IPS DF 6.9 (cell line): ENCODE measurements around the gene ALK.

Source experiments
- DNase-seq: peaks from one replicate; pipeline ENCODE4 v3.0.0-alpha.2; 2013; ENCODE audit warnings: low read depth, low spot score
- H3K27ac ChIP-seq: one replicate; pipeline ENCODE4 v1.5.1; 2013; ENCODE audit warnings: low read length, control low read depth
- H3K27me3 ChIP-seq: 2 replicates; pipeline ENCODE4 v1.6.1; 2013; ENCODE audit warnings: mild to moderate bottlenecking, low read length; ENCODE audit not compliant: control insufficient read depth, insufficient read depth
- H3K36me3 ChIP-seq: 2 replicates; pipeline ENCODE4 v1.6.1; 2013; ENCODE audit warnings: low read length; ENCODE audit not compliant: control insufficient read depth, insufficient read depth
- H3K4me1 ChIP-seq: 2 replicates; pipeline ENCODE4 v1.6.1; 2013; ENCODE audit warnings: low read length; ENCODE audit not compliant: control insufficient read depth, insufficient read depth
- H3K4me3 ChIP-seq: 2 replicates; pipeline ENCODE4 v1.5.1; 2013; ENCODE audit warnings: mild to moderate bottlenecking, low read length
- H3K9me3 ChIP-seq: 2 replicates; pipeline ENCODE4 v1.6.1; 2013; ENCODE audit warnings: low read length, inconsistent platforms; ENCODE audit not compliant: control insufficient read depth, insufficient read depth
- WGBS: extraction: QIAGEN DNeasy Blood & Tissue Kit; methylation state at CpG from one replicate; pipeline ENCODE4 v1.1.7; 2013; ENCODE audit warnings: mixed read lengths, missing lambda C conversion rate; ENCODE audit not compliant: insufficient read length, insufficient coverage; 5-methylcytosine and 5-hydroxymethylcytosine counted together

ALK gene

DNA sequence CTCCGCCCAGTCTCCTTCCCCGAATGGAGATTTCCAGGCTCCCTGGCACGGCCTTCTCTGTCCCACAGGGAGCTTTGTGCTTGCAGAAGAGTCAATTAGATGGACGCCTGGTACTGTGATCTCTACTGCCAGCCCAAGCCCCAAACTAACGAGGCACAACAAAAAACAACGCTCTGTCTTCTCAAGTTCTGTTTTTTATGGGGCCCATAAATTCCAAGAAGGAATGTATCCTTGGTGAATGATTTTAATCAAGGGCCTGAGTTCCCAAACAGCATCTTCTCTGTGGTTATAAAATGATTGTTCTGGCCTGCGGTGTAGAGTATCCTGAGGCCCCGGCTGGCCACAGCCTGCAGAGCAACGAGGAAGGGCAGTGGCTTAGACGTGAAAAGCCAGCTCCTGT is 586.7 kb downstream of the ALK start:
- Histone ChIP-seq H3K27me3 (no peaks in the 10 kb centered on the region), H3K27ac (no peak overlapping the region), H3K4me3 (no peak overlapping the region), H3K9me3 (no peaks in the 10 kb centered on the region), H3K4me1 (no peaks in the 10 kb centered on the region), H3K36me3 (no peaks in the 10 kb centered on the region)
- no CpG with 5 or more reads among the region's 10 CpGs for WGBS
- DNase-seq = no peak

DNA sequence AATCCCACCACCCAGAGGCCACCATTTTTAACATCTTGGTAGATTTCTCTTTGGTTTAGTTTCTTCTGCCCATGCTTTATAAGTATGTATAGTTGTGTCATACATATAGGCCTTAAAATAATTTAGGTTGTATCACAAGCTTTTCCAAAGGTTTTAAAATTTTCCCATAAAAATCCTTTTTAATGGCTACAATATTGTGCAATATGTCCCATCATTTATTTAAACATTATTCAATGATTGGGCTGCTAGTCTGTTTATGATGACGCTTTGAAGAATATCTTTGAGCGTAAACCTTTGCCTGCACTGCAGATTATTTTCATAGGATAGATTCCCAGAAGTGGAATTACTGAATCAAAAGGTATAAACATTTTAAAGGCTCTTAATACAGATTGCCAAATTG is 588.8 kb downstream of the ALK start:
- Histone ChIP-seq H3K9me3 (no peaks in the 10 kb centered on the region), H3K36me3 (no peaks in the 10 kb centered on the region), H3K4me1 (no peaks in the 10 kb centered on the region), H3K4me3 (no peak overlapping the region), H3K27ac (no peak overlapping the region), H3K27me3 (no peaks in the 10 kb centered on the region)
- DNase-seq = no peak
- no CpG with 5 or more reads among the region's 2 CpGs for WGBS

DNA sequence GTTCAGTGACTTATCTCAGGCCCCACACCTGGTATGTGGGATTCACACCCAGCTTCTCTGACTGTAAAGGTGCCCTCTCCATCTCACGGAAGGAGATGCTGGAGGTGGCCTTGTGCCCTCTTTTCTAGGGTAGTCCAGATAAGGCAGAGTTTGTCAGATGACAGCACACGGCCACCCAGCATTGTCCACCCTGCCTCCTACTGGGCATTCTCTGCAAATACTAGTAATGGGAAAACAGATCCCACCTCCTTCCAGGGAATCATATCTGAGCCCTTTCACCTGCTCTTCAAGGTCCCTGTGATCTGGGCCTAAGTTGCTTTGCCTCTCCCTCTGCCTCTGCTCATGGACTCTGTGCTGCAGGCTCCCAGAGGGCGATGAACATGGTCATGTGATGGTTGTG is 591.5 kb downstream of the ALK start:
- no CpG with 5 or more reads among the region's 3 CpGs for WGBS
- Histone ChIP-seq H3K36me3 (no peaks in the 10 kb centered on the region), H3K4me1 (no peaks in the 10 kb centered on the region), H3K4me3 (no peak overlapping the region), H3K9me3 (no peaks in the 10 kb centered on the region), H3K27ac (no peak overlapping the region), H3K27me3 (no peaks in the 10 kb centered on the region)
- DNase-seq = no peak

DNA sequence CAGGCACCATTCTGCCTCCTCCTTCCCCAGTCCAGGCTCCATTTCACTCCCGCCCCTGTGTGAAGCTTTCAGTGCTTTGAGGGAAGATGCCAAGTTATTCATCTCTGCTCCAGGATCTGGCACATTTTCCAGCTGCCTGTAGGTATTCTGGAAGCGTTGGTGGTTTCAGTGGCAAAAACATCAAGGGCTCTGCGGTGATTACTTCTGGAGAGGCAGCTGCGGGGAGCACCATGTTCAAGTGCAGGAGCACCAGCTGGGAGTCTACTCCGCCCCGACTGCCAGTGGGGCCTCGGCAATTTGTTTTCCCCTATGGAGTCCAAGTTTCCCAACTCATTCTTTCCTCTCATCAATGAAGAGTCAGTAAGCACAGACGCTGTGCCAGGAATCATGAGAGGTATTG is 594.5 kb downstream of the ALK start:
- Histone ChIP-seq H3K4me1 (no peaks in the 10 kb centered on the region), H3K27me3 (no peaks in the 10 kb centered on the region), H3K27ac (no peak overlapping the region), H3K4me3 (no peak overlapping the region), H3K36me3 (no peaks in the 10 kb centered on the region), H3K9me3 (no peaks in the 10 kb centered on the region)
- no peak for DNase-seq
- no CpG with 5 or more reads among the region's 8 CpGs for WGBS

DNA sequence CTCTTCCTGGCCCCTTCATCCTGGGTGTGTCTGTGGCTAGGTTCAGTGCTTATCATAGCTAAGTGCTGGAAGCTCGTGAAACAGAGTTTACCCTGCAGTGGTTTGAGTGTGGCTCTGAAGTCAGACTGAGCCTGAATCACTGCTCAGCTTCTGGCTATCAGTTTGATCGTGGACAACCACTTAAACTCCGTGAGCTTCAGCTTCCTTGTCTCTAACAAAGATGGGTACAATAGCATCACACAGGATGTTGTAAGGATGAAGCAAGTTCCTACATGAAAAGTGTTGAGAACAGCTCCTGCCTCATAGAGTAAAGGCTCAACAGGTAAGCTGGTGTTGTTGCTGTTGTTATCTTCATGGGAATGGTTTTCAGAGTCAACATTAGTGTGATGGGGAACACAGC is 595.8 kb downstream of the ALK start:
- WGBS = no CpG with 5 or more reads among the region's 3 CpGs
- no peaks in the 10 kb centered on the region for H3K27me3 ChIP-seq

DNA sequence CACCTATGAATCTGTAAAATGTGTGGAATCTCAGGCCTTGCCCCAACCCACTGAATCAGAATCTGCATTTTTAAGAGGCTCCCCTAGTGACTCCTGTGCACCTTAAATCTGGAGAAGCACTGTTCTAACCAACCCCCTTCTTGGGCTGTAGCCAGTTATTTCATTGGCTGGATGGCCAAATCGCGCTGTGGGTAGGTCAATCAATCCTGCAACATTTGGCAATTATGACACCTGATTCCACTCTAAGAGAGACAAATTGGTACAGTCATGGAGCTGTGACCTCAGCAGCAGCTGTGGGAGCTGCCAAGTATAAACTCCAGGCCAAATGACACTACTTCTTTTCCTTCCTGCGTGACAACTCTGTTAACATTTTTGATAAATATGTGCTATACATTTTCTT is 597.4 kb downstream of the ALK start:
- Histone ChIP-seq H3K36me3 (no peaks in the 10 kb centered on the region), H3K4me1 (no peaks in the 10 kb centered on the region), H3K9me3 (no peaks in the 10 kb centered on the region), H3K4me3 (no peak overlapping the region), H3K27ac (no peak overlapping the region), H3K27me3 (no peaks in the 10 kb centered on the region)
- no CpG with 5 or more reads among the region's 3 CpGs for WGBS
- no peak for DNase-seq

More for the DNA sequence above, 595.8 kb downstream of the ALK start:
- Histone ChIP-seq H3K4me1 (no peaks in the 10 kb centered on the region), H3K27ac (no peak overlapping the region), H3K36me3 (no peaks in the 10 kb centered on the region), H3K9me3 (no peaks in the 10 kb centered on the region), H3K4me3 (no peak overlapping the region)
- no peak for DNase-seq

DNA sequence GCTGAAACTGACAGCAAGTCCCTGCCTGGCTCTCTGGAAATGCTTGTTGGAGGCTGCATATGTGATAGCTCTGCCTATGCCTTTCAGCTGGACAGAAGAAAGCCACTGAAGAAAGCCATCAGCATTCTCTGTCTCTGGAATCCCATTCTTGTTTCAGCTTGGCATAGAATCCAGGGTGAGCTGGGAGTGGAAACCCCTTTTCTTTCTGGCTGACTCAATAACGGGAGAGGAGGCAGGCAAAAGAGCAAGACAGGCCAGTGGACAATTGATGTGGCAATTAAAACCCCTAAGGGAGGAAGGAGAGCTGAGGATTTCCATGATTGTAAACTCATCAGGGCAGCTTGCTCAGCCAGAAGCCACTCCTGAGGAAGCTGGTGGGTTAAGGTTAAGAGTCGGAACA is 598.1 kb downstream of the ALK start:
- Histone ChIP-seq H3K9me3 (no peaks in the 10 kb centered on the region), H3K27ac (no peak overlapping the region), H3K36me3 (no peaks in the 10 kb centered on the region), H3K4me3 (no peak overlapping the region), H3K27me3 (no peaks in the 10 kb centered on the region), H3K4me1 (no peaks in the 10 kb centered on the region)
- no CpG with 5 or more reads among the region's 2 CpGs for WGBS
- DNase-seq = no peak

DNA sequence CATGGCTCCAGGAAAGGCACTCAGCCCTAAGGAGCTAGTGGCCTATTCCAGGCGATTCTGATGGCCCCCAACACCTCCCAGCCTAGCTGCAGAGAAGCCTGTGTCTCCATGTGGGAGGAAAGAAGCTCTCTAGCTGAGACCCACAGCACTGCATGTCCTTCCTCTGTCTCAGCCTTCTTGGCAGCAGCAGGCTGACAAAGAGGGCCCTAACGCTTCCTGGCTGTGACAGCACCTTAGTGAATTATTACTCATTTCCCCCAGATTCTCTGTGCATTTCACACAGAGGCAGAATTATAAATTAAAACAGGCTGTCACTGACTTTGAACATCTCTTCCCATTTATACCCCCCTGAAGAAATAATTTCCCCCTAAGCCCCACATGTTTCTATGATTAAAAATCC is 599.4 kb downstream of the ALK start:
- no peaks in the 10 kb centered on the region for H3K9me3 ChIP-seq
- no peak for DNase-seq
- H3K4me1 ChIP-seq = no peaks in the 10 kb centered on the region
- no CpG with 5 or more reads among the region's 2 CpGs for WGBS
- no peaks in the 10 kb centered on the region for H3K27me3 ChIP-seq
- H3K36me3 ChIP-seq = no peaks in the 10 kb centered on the region
- H3K27ac ChIP-seq = no peak overlapping the region
- H3K4me3 ChIP-seq = no peak overlapping the region

DNA sequence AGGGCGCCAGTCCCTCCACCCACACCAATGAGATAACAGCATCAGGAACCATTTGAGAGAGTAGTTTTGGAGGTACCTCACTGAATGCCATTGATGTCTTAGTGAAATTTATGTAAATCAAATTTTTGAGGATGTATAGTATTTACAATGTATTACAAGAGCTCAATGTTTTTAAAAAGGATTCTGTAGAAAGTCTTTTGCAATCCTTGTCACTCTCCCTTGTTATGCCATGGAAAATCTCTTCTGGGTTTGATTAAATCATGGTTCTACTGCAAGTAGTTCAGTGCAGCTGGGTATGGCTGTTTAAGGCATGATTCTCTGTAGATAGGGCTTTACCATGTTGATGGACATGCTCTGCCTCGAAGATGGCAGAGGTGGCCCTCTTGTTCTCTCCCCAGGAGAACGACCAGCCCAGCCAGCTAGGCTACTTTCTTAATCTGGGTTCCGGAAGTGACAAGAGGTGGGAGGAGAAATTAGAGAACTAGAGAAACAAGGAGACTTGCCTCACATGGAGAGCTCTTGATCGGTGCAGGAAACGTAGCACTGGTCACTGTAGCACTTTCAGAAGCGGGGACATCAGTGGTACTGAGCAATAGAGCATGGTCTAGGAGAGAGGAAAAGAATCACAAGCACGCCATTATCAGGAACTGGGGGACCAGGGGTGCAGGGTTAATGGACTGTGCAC is 603.4 kb downstream of the ALK start:
- H3K9me3 ChIP-seq = no peaks in the 10 kb centered on the region
- no peak for DNase-seq
- H3K27ac ChIP-seq = no peak overlapping the region
- no peaks in the 10 kb centered on the region for H3K36me3 ChIP-seq
- H3K27me3 ChIP-seq = no peaks in the 10 kb centered on the region
- H3K4me3 ChIP-seq = no peak overlapping the region
- no CpG with 5 or more reads among the region's 8 CpGs for WGBS
- no peaks in the 10 kb centered on the region for H3K4me1 ChIP-seq

DNA sequence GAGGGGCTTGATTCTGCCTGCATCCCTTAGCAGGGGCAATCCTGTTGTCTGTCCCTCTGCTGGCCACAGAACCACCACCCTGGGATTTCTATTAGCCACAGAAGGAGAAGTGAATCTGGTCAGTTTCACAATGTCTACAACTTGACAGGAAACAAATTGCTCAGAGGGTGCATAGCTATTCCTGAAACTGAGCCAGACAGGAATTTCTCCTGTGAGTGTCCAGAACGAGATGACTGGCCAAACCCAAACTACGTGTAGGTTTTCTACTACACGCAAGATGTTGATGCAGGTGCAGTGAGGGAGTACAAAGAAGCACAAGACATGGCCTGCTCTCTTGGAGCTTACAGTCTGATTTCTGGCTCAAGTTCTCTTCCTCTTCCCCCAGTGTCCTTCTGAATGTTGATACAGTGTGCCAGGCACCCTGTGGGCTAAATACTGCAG is 604.3 kb downstream of the ALK start:
- no peak for DNase-seq
- Histone ChIP-seq H3K27ac (no peak overlapping the region), H3K4me3 (no peak overlapping the region), H3K4me1 (no peaks in the 10 kb centered on the region), H3K27me3 (no peaks in the 10 kb centered on the region), H3K9me3 (no peaks in the 10 kb centered on the region), H3K36me3 (no peaks in the 10 kb centered on the region)
- no CpG with 5 or more reads among the region's 3 CpGs for WGBS

DNA sequence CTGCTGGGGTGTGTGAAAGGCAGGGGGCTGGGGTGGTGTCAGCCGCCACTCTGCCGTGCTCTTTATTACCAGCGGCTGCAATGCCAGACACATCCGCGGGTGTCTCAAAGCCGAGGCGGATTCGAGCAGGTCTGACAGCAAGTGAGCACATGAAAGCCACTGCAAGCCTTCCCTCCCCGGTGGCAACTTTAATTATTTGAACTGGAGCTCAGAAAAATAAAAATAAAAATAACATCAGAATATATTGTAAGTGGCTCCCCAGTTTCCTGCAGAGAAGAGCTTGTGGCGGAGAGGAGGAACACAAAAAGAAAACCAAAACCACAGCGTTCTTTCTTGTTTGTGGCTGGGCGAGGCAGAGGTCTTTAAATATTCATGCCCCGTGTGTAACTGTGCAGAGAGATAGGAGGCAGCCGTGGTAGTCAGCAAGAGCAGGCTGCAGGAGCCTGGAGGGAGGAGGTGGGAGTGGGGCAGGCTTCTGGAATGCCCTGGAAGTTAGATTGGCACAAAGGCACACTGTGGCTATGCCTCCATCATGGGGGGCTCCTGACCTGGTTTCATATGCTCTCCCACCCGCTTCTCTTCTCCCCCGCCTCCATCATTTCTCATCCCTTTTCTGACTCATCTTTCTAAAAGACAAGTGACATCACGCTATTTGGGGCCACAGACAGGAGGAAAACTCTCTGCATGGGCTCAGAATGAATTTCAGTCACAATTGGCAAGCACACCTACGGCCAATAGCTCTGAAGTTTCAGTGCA is 606.4 kb downstream of the ALK start:
- WGBS = no CpG with 5 or more reads among the region's 18 CpGs
- no peaks in the 10 kb centered on the region for H3K9me3 ChIP-seq
- no peaks in the 10 kb centered on the region for H3K4me1 ChIP-seq
- no peaks in the 10 kb centered on the region for H3K27me3 ChIP-seq
- H3K36me3 ChIP-seq = no peaks in the 10 kb centered on the region
- DNase-seq = no peak
- H3K4me3 ChIP-seq = no peak overlapping the region
- no peak overlapping the region for H3K27ac ChIP-seq
